Gastrocnemius medialis (tissue), 4 donors: ENCODE data around the gene C12orf75. TPM values are rescaled to one million over a fixed set of nuclear protein-coding genes. Genes with fewer than 3 reads are reported as not detected.

Source experiments
- ATAC-seq, 2 donors: fragments of 150-250 bp; one replicate each; pipeline ENCODE4 v1.9.1; 2016
- DNase-seq, 2 donors: peaks; one replicate each; pipeline ENCODE4 v3.0.0-alpha.2; 2019
- H3K27ac ChIP-seq, 4 donors: fragments of 200-600 bp; sonication (generic); 1 replicate in 1 of 4; 2 replicates in 3 of 4; pipeline ENCODE4 v1.5.1; 2016 to 2018; ENCODE audit warnings: mild to moderate bottlenecking in 2 of 4, moderate library complexity in 1 of 4
- H3K27me3 ChIP-seq, 3 donors: fragments of 200-600 bp; sonication (generic) in 2 of 3; 1 replicate in 1 of 3; 2 replicates in 2 of 3; pipeline versions ENCODE4 v1.5.1 to v1.6.0; 2016 to 2019; ENCODE audit warnings: mild to moderate bottlenecking in 1 of 3, moderate library complexity in 1 of 3
- H3K36me3 ChIP-seq, 2 donors: fragments of 200-600 bp; sonication (generic) in 1 of 2; one replicate each; pipeline ENCODE4 v1.5.1; 2017 to 2018
- H3K4me1 ChIP-seq, 2 donors: fragments of 200-600 bp; sonication (generic) in 1 of 2; one replicate each; pipeline ENCODE4 v1.5.1; 2016 to 2017; ENCODE audit warnings: mild to moderate bottlenecking in 2 of 2
- H3K4me3 ChIP-seq, 4 donors: fragments of 200-600 bp; sonication (generic) in 3 of 4; 1 replicate in 1 of 4; 2 replicates in 3 of 4; pipeline ENCODE4 v1.5.1; 2016 to 2019; ENCODE audit warnings: mild to moderate bottlenecking in 2 of 4
- H3K9me3 ChIP-seq, 3 donors: fragments of 200-600 bp; sonication (generic) in 2 of 3; 1 replicate in 1 of 3; 2 replicates in 2 of 3; pipeline ENCODE4 v1.5.1; 2016 to 2019
- CTCF ChIP-seq, 5 experiments: fragments of 450-650 bp in 3 of 5; fragments of 200-600 bp in 2 of 5; sonication (generic) in 2 of 5; IDR thresholded peaks in 4 of 5; conservative IDR thresholded peaks in 1 of 5; 1 replicate in 4 of 5; 2 replicates in 1 of 5; pipeline ENCODE4 v1.5.1; 2016 to 2019; ENCODE audit warnings: antibody characterized with exemption in 5 of 5, mild to moderate bottlenecking in 3 of 5, moderate library complexity in 3 of 5
- POLR2A ChIP-seq, 2 donors: fragments of 450-650 bp; IDR thresholded peaks; one replicate each; pipeline ENCODE4 v1.6.1; 2017; ENCODE audit warnings: antibody characterized with exemption in 2 of 2, mild to moderate bottlenecking in 2 of 2, moderate library complexity in 2 of 2
- in situ Hi-C, 4 donors: fragments of 200-750 bp; cut with MboI; loops; one replicate each; pipeline versions ENCODE4 v1.15.0 to v1.8.0; 2017; ENCODE audit warnings: low sequenced_read_pairs in 4 of 4
- intact Hi-C: fragments of 100-400 bp; cut with DNase I; formaldehyde crosslinking; loops from one replicate; pipeline ENCODE4 v1.15.1; 2023; ENCODE audit warnings: low total_unique reads
- total RNA-seq, 4 donors: library from RNA; depleted of rRNA; stranded (reverse); fragments of >200 nt; gene quantifications; one replicate each; pipeline versions ENCODE4 v1.1.0 to v1.2.3, GENCODE V29; 2016

Gene C12orf75
- total RNA-seq, 4 donors from 2014 or later: 4.3 to 73.0 (median 17.3) TPM

- in situ Hi-C loops (no loop called here), intact Hi-C loops (no loop called here)
- no peaks in the 10 kb centered on the region for H3K4me1 ChIP-seq
- H3K27ac ChIP-seq: no peak overlapping the region
- no peaks in the 10 kb centered on the region for H3K9me3 ChIP-seq
- no peaks in the 10 kb centered on the region for H3K36me3 ChIP-seq
- no peak for TF ChIP-seq CTCF (IDR thresholded peaks at IDR 0.05 in 4 of 5, conservative IDR thresholded peaks at IDR 0.05 in 1 of 5)
- no peak for TF ChIP-seq POLR2A (IDR thresholded peaks at IDR 0.05)
- DNase-seq (no peak), ATAC-seq (no peak)
- no peak overlapping the region for H3K4me3 ChIP-seq
- H3K27me3 ChIP-seq: no peaks in the 10 kb centered on the region
Observed at GRCh38 chr12:105292705-105293104, 37.8 kb upstream of the C12orf75 start.

GRCh38 chr12:105293187-105293586, 37.3 kb upstream of the C12orf75 start:
- Histone ChIP-seq H3K27me3 (no peaks in the 10 kb centered on the region), H3K4me1 (no peaks in the 10 kb centered on the region), H3K9me3 (no peaks in the 10 kb centered on the region), H3K27ac (no peak overlapping the region), H3K36me3 (no peaks in the 10 kb centered on the region), H3K4me3 (no peak overlapping the region)
- ATAC-seq: no peak
- intact Hi-C loops: no loop called here
- TF ChIP-seq POLR2A (IDR thresholded peaks at IDR 0.05) (no peak), CTCF (IDR thresholded peaks at IDR 0.05 in 4 of 5, conservative IDR thresholded peaks at IDR 0.05 in 1 of 5) (no peak)
- no peak for DNase-seq
- in situ Hi-C loops: no loop called here

GRCh38 chr12:105294161-105294560, 36.3 kb upstream of the C12orf75 start:
- ATAC-seq (no peak), DNase-seq (no peak)
- Histone ChIP-seq H3K9me3 (no peaks in the 10 kb centered on the region), H3K36me3 (no peaks in the 10 kb centered on the region), H3K4me3 (no peak overlapping the region), H3K4me1 (no peaks in the 10 kb centered on the region), H3K27me3 (no peaks in the 10 kb centered on the region), H3K27ac (no peak overlapping the region)
- in situ Hi-C loops: no loop called here
- no peak for TF ChIP-seq POLR2A (IDR thresholded peaks at IDR 0.05)
- TF ChIP-seq CTCF (IDR thresholded peaks at IDR 0.05 in 4 of 5, conservative IDR thresholded peaks at IDR 0.05 in 1 of 5): no peak
- intact Hi-C loops: no loop called here

- in situ Hi-C loops: no loop called here
- DNase-seq (no peak), ATAC-seq (no peak)
- Histone ChIP-seq H3K9me3 (no peaks in the 10 kb centered on the region), H3K36me3 (no peaks in the 10 kb centered on the region), H3K4me1 (no peaks in the 10 kb centered on the region), H3K4me3 (no peak overlapping the region), H3K27ac (no peak overlapping the region), H3K27me3 (no peaks in the 10 kb centered on the region)
- TF ChIP-seq POLR2A (IDR thresholded peaks at IDR 0.05): no peak
- no peak for TF ChIP-seq CTCF (IDR thresholded peaks at IDR 0.05 in 4 of 5, conservative IDR thresholded peaks at IDR 0.05 in 1 of 5)
- intact Hi-C loops: no loop called here
Observed at GRCh38 chr12:105294886-105295479, 35.5 kb upstream of the C12orf75 start.
